Measurements from ENCODE around the gene SAMD11.

DNA sequence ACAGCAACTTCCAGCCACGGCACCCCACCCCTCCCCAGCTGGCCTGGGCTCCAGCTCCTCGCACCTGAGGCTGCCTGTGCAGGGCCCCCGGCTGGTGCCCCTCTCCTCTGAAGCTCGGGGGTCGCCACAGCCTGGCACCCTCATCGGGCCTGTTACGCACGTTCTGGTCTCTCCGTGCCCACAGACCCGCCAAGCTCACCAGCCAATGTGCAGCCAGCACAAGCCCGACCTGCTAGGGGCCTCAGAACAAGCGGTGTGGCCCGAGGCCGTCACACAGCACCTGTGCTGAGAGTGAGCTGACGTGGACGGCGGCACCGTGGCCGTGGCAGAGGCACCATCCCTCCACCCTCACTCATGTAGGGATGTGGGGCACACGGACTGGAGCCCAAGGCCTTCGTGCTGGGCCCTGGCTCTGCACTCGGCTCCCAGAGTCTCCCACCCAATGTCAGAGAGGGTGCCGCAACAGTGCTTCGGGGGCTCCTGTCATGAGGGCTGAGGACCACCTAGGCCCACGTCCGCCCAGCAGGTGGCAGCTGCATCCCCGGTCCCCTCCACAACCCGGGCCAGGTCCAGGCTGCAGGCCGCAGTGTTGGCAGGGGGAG lies 4.4 kb upstream of the SAMD11 start:
- TF ChIP-seq, protein P1, sequence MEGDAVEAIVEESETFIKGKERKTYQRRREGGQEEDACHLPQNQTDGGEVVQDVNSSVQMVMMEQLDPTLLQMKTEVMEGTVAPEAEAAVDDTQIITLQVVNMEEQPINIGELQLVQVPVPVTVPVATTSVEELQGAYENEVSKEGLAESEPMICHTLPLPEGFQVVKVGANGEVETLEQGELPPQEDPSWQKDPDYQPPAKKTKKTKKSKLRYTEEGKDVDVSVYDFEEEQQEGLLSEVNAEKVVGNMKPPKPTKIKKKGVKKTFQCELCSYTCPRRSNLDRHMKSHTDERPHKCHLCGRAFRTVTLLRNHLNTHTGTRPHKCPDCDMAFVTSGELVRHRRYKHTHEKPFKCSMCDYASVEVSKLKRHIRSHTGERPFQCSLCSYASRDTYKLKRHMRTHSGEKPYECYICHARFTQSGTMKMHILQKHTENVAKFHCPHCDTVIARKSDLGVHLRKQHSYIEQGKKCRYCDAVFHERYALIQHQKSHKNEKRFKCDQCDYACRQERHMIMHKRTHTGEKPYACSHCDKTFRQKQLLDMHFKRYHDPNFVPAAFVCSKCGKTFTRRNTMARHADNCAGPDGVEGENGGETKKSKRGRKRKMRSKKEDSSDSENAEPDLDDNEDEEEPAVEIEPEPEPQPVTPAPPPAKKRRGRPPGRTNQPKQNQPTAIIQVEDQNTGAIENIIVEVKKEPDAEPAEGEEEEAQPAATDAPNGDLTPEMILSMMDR (IDR thresholded peaks at IDR 0.05) = no peak
- TF ChIP-seq EZH2 (IDR thresholded peaks at IDR 0.05; ENCODE audit: borderline replicate concordance, insufficient read depth, low read depth, low read length, poor library complexity, severe bottlenecking) = no peak
